ENCODE results near the gene ATP6V0D1.
A peak's percentile ranks its signal among the peaks of the same experiment; 100 is the strongest.

ATP6V0D1 gene

DNA sequence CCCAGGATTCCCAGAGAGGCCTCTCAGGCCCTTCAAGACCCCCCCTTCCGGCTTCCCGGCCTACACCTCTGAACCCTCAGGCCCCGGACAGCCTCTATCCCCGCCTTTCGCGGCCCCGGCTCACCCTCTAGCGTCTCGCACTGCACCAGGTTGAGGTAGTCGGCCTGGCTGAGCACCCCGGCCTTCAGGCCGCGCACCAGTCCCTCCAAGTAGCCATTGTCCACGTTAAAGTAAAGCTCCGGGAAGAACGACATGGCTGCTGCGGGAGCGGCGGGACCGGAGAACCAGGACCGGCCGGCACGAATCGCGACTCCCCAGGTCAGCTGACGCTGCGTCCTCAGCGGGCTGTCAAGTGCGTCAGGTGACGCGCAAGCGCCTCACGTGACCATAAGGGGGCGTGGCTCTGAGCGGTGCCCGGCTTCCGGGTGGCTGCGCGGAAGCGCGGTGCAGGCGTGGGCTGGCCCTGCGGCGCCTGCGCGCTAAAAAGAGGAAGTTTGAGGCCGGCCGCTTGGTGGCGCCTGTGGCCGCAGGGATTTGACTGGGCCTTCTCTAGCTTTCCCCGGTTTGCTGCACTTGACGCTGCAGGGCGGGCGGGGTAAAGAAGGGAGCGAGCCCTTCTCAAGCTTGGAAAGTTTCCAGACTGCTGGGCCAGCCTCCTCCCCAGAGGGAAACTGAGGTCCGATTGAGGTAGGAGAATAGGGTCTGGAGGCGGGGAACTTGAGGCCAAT lies at the start of gene ATP6V0D1:
ATP6V0D1 (minus strand) TSS at position 325 of the 728 bp plus-strand sequence; CDS start at position 254, 71 bp downstream.
- Histone ChIP-seq H3K4me3 (ENCODE audit: low read length) (peak within 1 kb of the TSS; percentile 92), H3K27ac (ENCODE audit: low read length) (no peak within 1 kb of the TSS), H3K27me3 (ENCODE audit: control insufficient read depth, insufficient read depth, low read length) (peaks cover under 1% of the 10 kb centered on the region), H3K9me3 (ENCODE audit: control insufficient read depth, low read depth, low read length) (no peaks in the 10 kb centered on the region), H3K36me3 (ENCODE audit: control insufficient read depth, low read depth, low read length) (no peaks in the 10 kb centered on the region), H3K9ac (ENCODE audit: low read length) (peak within 1 kb of the TSS; percentile 86), H3K4me1 (ENCODE audit: control insufficient read depth, low read depth, low read length) (peaks cover 14% of the 10 kb centered on the region)

DNA sequence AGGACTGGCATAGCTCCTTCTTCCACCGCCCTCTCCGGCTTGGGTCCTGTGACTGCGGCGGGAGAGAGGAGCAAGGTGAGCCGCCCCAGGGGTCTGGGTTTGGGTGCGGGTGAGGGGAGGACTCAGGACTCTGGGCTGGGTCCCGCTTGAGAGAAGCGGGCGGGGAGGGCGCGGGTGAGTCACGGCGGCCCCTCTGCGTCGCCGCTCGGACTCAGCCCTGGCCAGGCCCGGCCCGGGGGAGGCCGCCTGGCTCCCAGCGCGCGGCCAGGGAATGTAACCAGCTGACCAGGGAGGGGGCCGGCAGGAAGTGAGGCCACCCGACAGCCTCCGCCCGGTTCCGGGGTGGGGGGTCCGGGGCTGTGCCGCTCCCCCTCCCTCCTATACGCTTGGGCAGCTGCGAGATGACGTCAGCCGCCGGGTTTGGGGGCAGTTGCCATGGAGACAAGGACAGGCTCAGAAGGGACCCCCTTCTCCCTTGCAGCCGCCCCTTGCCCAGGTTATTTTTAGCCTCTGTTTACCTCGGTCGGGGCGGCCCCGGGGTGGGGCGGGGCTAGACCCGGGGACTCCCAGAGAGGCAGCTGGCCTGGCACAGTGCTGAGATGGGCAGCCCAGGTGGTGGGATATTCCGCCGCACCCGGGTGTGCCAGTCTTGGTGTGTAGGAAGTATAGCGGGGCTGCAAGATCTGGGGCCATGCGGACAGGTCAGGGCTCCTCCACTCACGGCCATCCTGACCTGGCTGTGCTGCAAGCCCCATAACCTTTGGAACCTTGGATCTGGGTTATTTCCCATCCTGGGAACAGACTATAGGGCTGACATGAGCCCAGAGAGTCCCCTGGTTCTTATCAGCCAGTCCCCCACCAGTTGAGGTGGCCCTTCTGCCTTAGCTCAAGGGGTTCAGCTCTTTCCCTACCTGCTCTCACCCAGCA lies 49.3 kb upstream of the ATP6V0D1 start:
- H3K36me3 ChIP-seq (ENCODE audit: control insufficient read depth, low read depth, low read length), result no peaks in the 10 kb centered on the region
- H3K9me3 ChIP-seq (ENCODE audit: control insufficient read depth, low read depth, low read length), result no peaks in the 10 kb centered on the region
- no peak overlapping the region for H3K27ac ChIP-seq (ENCODE audit: low read length)
- H3K4me1 ChIP-seq (ENCODE audit: control insufficient read depth, low read depth, low read length), result peaks cover 4% of the 10 kb centered on the region
- H3K4me3 ChIP-seq (ENCODE audit: low read length), result peak overlapping the region; percentile 58
- H3K27me3 ChIP-seq (ENCODE audit: control insufficient read depth, insufficient read depth, low read length), result peaks cover 98% of the 10 kb centered on the region
- no peak overlapping the region for H3K9ac ChIP-seq (ENCODE audit: low read length)

DNA sequence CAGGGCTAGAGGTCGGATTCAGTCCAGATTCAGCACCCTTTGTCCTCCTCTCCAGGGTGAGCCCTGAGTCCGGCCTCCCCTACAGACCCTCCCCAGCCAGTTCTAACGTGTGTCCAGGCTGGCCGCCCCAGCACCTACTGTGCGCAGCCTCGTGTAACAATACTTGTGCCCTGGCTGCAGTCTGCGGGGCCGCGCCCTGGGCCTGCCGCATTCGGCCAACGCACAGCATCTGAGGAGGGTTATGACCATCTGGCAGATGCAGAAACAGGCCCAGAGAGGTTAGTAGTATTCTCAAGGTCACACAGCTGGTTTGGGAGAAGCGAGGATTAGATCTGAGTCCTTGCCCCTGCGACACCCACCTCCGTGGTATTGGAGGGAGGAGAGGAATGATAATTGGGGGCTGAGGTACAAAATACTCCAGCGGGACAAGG lies 48.6 kb upstream of the ATP6V0D1 start:
- Histone ChIP-seq H3K4me3 (ENCODE audit: low read length) (peak overlapping the region; percentile 58), H3K36me3 (ENCODE audit: control insufficient read depth, low read depth, low read length) (no peaks in the 10 kb centered on the region), H3K9me3 (ENCODE audit: control insufficient read depth, low read depth, low read length) (no peaks in the 10 kb centered on the region), H3K4me1 (ENCODE audit: control insufficient read depth, low read depth, low read length) (peaks cover 4% of the 10 kb centered on the region), H3K27me3 (ENCODE audit: control insufficient read depth, insufficient read depth, low read length) (peaks cover 98% of the 10 kb centered on the region), H3K9ac (ENCODE audit: low read length) (peak overlapping the region; percentile 9), H3K27ac (ENCODE audit: low read length) (no peak overlapping the region)

GRCh38 chr16:67528870-67529581 lies 48.1 kb upstream of the ATP6V0D1 start:
- peaks cover 98% of the 10 kb centered on the region for H3K27me3 ChIP-seq (ENCODE audit: control insufficient read depth, insufficient read depth, low read length)
- no peak overlapping the region for H3K27ac ChIP-seq (ENCODE audit: low read length)

DNA sequence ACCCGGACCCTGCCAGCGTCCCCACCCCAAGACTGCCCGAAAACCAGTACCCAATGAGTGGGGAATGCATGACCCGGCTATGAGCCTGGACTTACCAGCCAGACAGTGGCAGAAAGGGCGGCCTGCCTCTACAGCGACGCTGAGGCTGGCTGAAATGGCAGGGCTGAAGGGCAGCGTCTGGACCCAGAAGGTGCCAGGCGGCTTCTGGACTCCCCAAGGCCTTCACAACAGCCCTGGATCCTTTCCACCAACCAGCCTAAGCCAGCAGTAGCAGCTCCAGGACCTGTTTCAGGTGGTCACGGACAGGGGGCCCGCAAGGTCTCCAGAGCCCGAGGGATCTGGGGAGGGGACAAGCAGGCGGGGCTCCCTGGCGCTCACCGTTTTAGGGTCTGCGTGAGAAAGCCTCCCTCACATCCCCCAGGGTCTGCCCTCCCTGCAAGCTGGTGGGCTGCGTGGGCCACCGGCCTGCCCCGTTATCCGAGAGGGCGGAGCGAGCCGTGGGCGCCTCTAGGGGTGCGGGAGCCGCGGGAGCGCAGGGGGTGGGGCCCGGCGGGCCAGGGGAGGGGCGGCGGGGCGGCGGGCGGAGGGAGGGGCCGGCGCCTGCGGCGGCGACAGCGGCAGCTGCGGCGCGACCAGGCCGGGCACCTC lies 47.4 kb upstream of the ATP6V0D1 start, which contains the start of gene RIPOR1:
RIPOR1 (plus strand) TSS at position 608 of the 648 bp plus-strand sequence. CDS start 9,618 bp downstream, outside the sequence.
- Histone ChIP-seq H3K9ac (ENCODE audit: low read length) (peak within 1 kb of the TSS; percentile 9), H3K27me3 (ENCODE audit: control insufficient read depth, insufficient read depth, low read length) (peaks cover 98% of the 10 kb centered on the region), H3K4me1 (ENCODE audit: control insufficient read depth, low read depth, low read length) (peaks cover 4% of the 10 kb centered on the region), H3K9me3 (ENCODE audit: control insufficient read depth, low read depth, low read length) (no peaks in the 10 kb centered on the region), H3K36me3 (ENCODE audit: control insufficient read depth, low read depth, low read length) (no peaks in the 10 kb centered on the region), H3K4me3 (ENCODE audit: low read length) (peak within 1 kb of the TSS; percentile 58), H3K27ac (ENCODE audit: low read length) (no peak within 1 kb of the TSS)

More at GRCh38 chr16:67528870-67529581, 48.1 kb upstream of the ATP6V0D1 start:
- H3K36me3 ChIP-seq (ENCODE audit: control insufficient read depth, low read depth, low read length), result no peaks in the 10 kb centered on the region
- H3K9me3 ChIP-seq (ENCODE audit: control insufficient read depth, low read depth, low read length), result no peaks in the 10 kb centered on the region
- H3K9ac ChIP-seq (ENCODE audit: low read length), result peak overlapping the region; percentile 9
- peak overlapping the region; percentile 58 for H3K4me3 ChIP-seq (ENCODE audit: low read length)
- peaks cover 4% of the 10 kb centered on the region for H3K4me1 ChIP-seq (ENCODE audit: control insufficient read depth, low read depth, low read length)

GRCh38 chr16:67526149-67526791 lies 45.3 kb upstream of the ATP6V0D1 start:
- Histone ChIP-seq H3K9me3 (ENCODE audit: control insufficient read depth, low read depth, low read length) (no peaks in the 10 kb centered on the region), H3K4me1 (ENCODE audit: control insufficient read depth, low read depth, low read length) (peaks cover 4% of the 10 kb centered on the region), H3K27ac (ENCODE audit: low read length) (no peak overlapping the region), H3K36me3 (ENCODE audit: control insufficient read depth, low read depth, low read length) (no peaks in the 10 kb centered on the region), H3K27me3 (ENCODE audit: control insufficient read depth, insufficient read depth, low read length) (peaks cover 93% of the 10 kb centered on the region), H3K4me3 (ENCODE audit: low read length) (no peak overlapping the region), H3K9ac (ENCODE audit: low read length) (no peak overlapping the region)

- peaks cover 4% of the 10 kb centered on the region for H3K4me1 ChIP-seq (ENCODE audit: control insufficient read depth, low read depth, low read length)
- no peaks in the 10 kb centered on the region for H3K9me3 ChIP-seq (ENCODE audit: control insufficient read depth, low read depth, low read length)
- H3K27ac ChIP-seq (ENCODE audit: low read length), result no peak overlapping the region
- no peaks in the 10 kb centered on the region for H3K36me3 ChIP-seq (ENCODE audit: control insufficient read depth, low read depth, low read length)
- no peak overlapping the region for H3K9ac ChIP-seq (ENCODE audit: low read length)
- peaks cover 89% of the 10 kb centered on the region for H3K27me3 ChIP-seq (ENCODE audit: control insufficient read depth, insufficient read depth, low read length)
- no peak overlapping the region for H3K4me3 ChIP-seq (ENCODE audit: low read length)
Observed at GRCh38 chr16:67525176-67525860, 44.4 kb upstream of the ATP6V0D1 start.

GRCh38 chr16:67521095-67521804 lies 40.3 kb upstream of the ATP6V0D1 start:
- H3K9me3 ChIP-seq (ENCODE audit: control insufficient read depth, low read depth, low read length), result no peaks in the 10 kb centered on the region
- no peaks in the 10 kb centered on the region for H3K36me3 ChIP-seq (ENCODE audit: control insufficient read depth, low read depth, low read length)
- H3K9ac ChIP-seq (ENCODE audit: low read length), result peak overlapping the region; percentile 77
- no peaks in the 10 kb centered on the region for H3K4me1 ChIP-seq (ENCODE audit: control insufficient read depth, low read depth, low read length)
- H3K27me3 ChIP-seq (ENCODE audit: control insufficient read depth, insufficient read depth, low read length), result peaks cover 60% of the 10 kb centered on the region
- H3K27ac ChIP-seq (ENCODE audit: low read length), result peak overlapping the region; percentile 83
- H3K4me3 ChIP-seq (ENCODE audit: low read length), result peak overlapping the region; percentile 84

DNA sequence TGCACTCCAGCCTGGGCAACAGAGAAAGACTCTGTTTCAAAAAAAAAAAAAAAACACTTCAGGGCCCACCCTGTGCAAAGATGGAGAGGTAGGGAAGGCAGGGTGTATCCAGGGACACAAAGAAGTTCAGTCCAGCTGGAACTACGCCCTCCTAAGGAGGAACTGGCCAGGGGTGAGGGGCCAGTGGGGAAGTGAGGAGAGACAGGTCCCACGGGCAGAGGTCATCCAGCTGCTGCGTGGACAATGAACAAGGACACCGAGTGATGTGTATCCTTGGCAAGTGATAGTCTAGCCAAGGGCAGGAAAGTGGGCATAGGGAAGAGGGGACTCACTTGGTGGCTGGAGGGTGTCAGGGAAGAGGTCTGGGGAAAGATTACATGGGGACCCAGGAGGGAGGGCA lies 38.3 kb upstream of the ATP6V0D1 start:
- H3K4me3 ChIP-seq (ENCODE audit: low read length), result no peak overlapping the region
- no peaks in the 10 kb centered on the region for H3K4me1 ChIP-seq (ENCODE audit: control insufficient read depth, low read depth, low read length)
- no peak overlapping the region for H3K27ac ChIP-seq (ENCODE audit: low read length)
- no peaks in the 10 kb centered on the region for H3K9me3 ChIP-seq (ENCODE audit: control insufficient read depth, low read depth, low read length)
- H3K9ac ChIP-seq (ENCODE audit: low read length), result no peak overlapping the region
- H3K36me3 ChIP-seq (ENCODE audit: control insufficient read depth, low read depth, low read length), result no peaks in the 10 kb centered on the region
- peaks cover 42% of the 10 kb centered on the region for H3K27me3 ChIP-seq (ENCODE audit: control insufficient read depth, insufficient read depth, low read length)

GRCh38 chr16:67518676-67519075 lies 37.7 kb upstream of the ATP6V0D1 start:
- H3K36me3 ChIP-seq (ENCODE audit: control insufficient read depth, low read depth, low read length), result no peaks in the 10 kb centered on the region
- H3K9me3 ChIP-seq (ENCODE audit: control insufficient read depth, low read depth, low read length), result no peaks in the 10 kb centered on the region
- H3K27ac ChIP-seq (ENCODE audit: low read length), result no peak overlapping the region
- no peak overlapping the region for H3K9ac ChIP-seq (ENCODE audit: low read length)
- peaks cover 37% of the 10 kb centered on the region for H3K27me3 ChIP-seq (ENCODE audit: control insufficient read depth, insufficient read depth, low read length)
- H3K4me1 ChIP-seq (ENCODE audit: control insufficient read depth, low read depth, low read length), result no peaks in the 10 kb centered on the region
- H3K4me3 ChIP-seq (ENCODE audit: low read length), result no peak overlapping the region
